Occipital lobe (tissue), 2 donors: ENCODE measurements around the gene TMEM170B. TPM values are rescaled to one million over a fixed set of nuclear protein-coding genes. Genes with fewer than 3 reads are reported as not detected.
A peak's percentile ranks its signal among the peaks of the same experiment; 100 is the strongest.

Experiments used
- DNase-seq: peaks from one replicate; lab custom pipeline; 2025; lab: John Stamatoyannopoulos, UW
- total RNA-seq: library from RNA; depleted of rRNA; stranded (reverse); fragments of >200 nt; gene quantifications from one replicate; pipeline ENCODE4 v1.2.3, GENCODE V29; 2014

TMEM170B gene
- total RNA-seq, 1 donor from 2014 or later = 59.0 TPM

- no peak for DNase-seq
Measured at GRCh38 chr6:11585426-11586016, 48.0 kb downstream of the TMEM170B start.

GRCh38 chr6:11586117-11586516 is 48.6 kb downstream of the TMEM170B start:
- no peak for DNase-seq

GRCh38 chr6:11586536-11586935 is 49.0 kb downstream of the TMEM170B start:
- no peak for DNase-seq

- DNase-seq = no peak
Measured at GRCh38 chr6:11589261-11589660, 51.7 kb downstream of the TMEM170B start.

GRCh38 chr6:11592294-11592906 is 54.9 kb downstream of the TMEM170B start:
- DNase-seq = no peak

- no peak for DNase-seq
Measured at GRCh38 chr6:11593096-11593495, 55.5 kb downstream of the TMEM170B start.

GRCh38 chr6:11595903-11596302 is 58.4 kb downstream of the TMEM170B start:
- DNase-seq = no peak

- no peak for DNase-seq
Measured at GRCh38 chr6:11596640-11597237, 59.2 kb downstream of the TMEM170B start.

GRCh38 chr6:11598687-11599086 is 61.1 kb downstream of the TMEM170B start:
- no peak for DNase-seq

- DNase-seq = no peak
Measured at GRCh38 chr6:11600251-11600650, 62.7 kb downstream of the TMEM170B start.

- DNase-seq = no peak
Measured at GRCh38 chr6:11601776-11602605, 64.4 kb downstream of the TMEM170B start.

GRCh38 chr6:11604215-11604614 is 66.7 kb downstream of the TMEM170B start:
- no peak for DNase-seq

GRCh38 chr6:11604836-11605506 is 67.4 kb downstream of the TMEM170B start:
- DNase-seq = no peak

GRCh38 chr6:11605507-11605905 is 68.0 kb downstream of the TMEM170B start:
- DNase-seq = no peak

- peak; percentile 7 for DNase-seq
Measured at GRCh38 chr6:11606332-11606731, 68.8 kb downstream of the TMEM170B start.

GRCh38 chr6:11607383-11607782 is 69.8 kb downstream of the TMEM170B start:
- peak; percentile 26 for DNase-seq

GRCh38 chr6:11608600-11609323 is 71.2 kb downstream of the TMEM170B start:
- DNase-seq = no peak

GRCh38 chr6:11609324-11610071 is 71.9 kb downstream of the TMEM170B start:
- DNase-seq = peak; percentile 6

- DNase-seq = no peak
Measured at GRCh38 chr6:11613336-11613735, 75.8 kb downstream of the TMEM170B start.

- DNase-seq = no peak
Measured at GRCh38 chr6:11613858-11614257, 76.3 kb downstream of the TMEM170B start.
